Fibroblast of the aortic adventitia (primary cell): ENCODE data around the gene WNT7B. TPM values are rescaled to one million over a fixed set of nuclear protein-coding genes. Genes with fewer than 3 reads are reported as not detected.

Source experiments
- DNase-seq: peaks from one replicate; pipeline ENCODE4 v3.0.0-alpha.2; 2010; ENCODE audit warnings: low read depth
- H3K4me3 ChIP-seq: 2 replicates; pipeline ENCODE4 v1.5.1; 2011; ENCODE audit warnings: low read depth, mild to moderate bottlenecking, control low read depth, low read length, moderate library complexity
- CTCF ChIP-seq: IDR thresholded peaks from 2 replicates; pipeline ENCODE4 v1.5.1; 2011; ENCODE audit warnings: mild to moderate bottlenecking, low read length, control low read depth, inconsistent platforms; ENCODE audit not compliant: insufficient read depth
- total RNA-seq: library from RNA; depleted of rRNA; stranded (reverse); fragments of >200 nt; gene quantifications from 2 replicates; pipeline ENCODE4 v1.2.3, GENCODE V29; 2012; ENCODE audit warnings: low replicate concordance

The WNT7B gene
- total RNA-seq, 1 donor = 0.18 TPM

DNA sequence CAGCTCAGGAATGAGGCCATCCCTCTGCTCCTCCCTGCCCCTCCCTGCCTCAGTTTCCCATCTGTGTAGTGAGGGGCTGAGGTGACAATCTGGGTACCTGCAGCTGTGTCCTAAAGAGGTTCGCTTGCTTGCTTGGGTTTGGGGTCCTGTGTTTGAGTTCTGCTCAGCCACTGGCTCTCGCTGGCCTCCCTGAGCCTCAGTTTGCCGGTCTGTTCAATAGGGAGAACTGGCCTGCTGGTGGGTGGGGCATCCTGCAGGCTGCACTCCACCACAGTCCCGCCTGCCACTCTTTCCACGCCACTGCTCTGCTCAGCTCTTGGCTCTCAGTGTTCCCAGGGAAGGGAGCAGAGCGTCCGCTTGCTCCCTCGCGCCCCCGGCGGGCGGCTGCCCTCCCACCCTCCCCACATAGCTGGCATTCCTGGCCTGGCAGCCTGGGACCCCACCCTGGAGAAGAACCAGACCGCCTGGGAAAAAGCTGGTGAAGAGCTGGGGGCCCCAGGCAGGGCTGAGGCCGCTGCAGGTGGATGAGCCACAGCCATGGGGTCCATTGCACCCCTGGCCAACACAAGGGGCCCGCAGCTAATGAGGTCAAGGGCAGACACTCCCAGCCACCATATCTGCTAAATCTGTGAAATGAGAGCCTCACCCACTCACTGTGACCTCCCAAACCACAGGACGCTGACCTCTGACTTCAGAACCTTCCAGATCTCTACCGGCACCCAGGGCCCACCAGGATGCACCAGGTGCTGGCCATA lies 15.1 kb downstream of the WNT7B start:
- no peak for TF ChIP-seq CTCF
- no peak overlapping the region for H3K4me3 ChIP-seq
- no peak for DNase-seq

- H3K4me3 ChIP-seq = no peak overlapping the region
- TF ChIP-seq CTCF = no peak
- no peak for DNase-seq
These were observed 16.2 kb downstream of the WNT7B start for GRCh38 chr22:45960477-45961386.

GRCh38 chr22:45959719-45960476 lies 17.1 kb downstream of the WNT7B start:
- H3K4me3 ChIP-seq = no peak overlapping the region
- no peak for TF ChIP-seq CTCF
- no peak for DNase-seq

DNA sequence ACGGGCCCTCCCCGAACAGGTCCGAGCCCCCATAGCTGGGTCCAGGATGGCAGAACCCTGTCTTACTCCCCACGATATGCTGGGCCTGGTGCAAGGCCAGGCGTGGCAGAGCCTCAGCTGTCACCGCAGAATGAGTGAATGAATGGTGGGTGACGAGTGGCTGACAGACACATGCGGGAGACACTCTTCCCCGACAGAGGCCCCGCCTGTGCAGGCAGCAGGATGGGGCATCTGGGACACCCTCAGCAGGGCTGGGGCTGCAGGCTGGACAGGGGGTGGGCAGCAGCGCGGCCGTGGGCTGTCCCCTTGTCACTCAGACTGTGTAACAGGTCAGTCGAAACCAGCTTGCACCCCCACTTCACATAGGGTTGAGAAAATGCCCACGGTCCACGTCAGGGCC lies 18.0 kb downstream of the WNT7B start:
- no peak overlapping the region for H3K4me3 ChIP-seq
- no peak for TF ChIP-seq CTCF
- DNase-seq = no peak

- no peak for DNase-seq
- no peak overlapping the region for H3K4me3 ChIP-seq
- no peak for TF ChIP-seq CTCF
These were observed 19.1 kb downstream of the WNT7B start for GRCh38 chr22:45957826-45958225.

DNA sequence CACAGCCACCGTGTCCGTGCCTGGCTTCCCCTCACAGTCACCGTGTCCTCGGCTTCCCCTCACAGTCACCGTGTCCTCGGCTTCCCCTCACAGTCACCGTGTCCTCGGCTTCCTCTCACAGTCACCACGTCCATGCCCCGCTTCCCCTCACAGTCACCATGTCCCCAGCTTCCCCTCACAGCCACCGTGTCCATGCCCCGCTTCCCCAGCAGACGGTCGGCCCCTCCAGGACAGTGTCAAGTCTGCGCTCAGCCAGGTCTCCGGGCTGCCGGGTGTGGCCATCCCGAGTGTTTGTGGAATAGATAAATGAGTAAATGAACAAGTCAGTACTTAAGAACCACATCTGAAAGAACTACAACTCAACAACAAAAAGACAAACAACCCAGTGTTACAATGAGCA lies 23.8 kb downstream of the WNT7B start:
- no peak overlapping the region for H3K4me3 ChIP-seq
- TF ChIP-seq CTCF = no peak
- no peak for DNase-seq
